ENCODE results near the gene SLPI.

The SLPI gene

DNA sequence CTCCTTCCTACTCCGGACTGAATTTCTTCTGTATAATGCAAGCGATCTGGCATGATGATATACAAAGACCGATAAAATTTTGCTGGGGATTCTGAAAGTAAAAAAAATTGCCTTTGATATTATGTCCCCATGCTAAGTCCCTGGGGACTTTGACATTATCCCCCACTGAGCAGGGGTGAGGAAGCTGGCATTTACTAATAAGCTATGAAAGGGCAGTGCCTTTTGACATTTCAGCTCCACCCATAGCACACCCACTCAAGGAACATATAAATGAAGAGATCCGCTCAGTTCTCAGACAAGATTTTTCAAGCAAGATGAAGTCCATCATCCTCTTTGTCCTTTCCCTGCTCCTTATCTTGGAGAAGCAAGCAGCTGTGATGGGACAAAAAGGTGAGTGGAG lies 33.3 kb downstream of the SLPI start, which contains the start of gene SEMG2:
TSS of gene SEMG2 (plus strand) at position 298 of the 400 bp plus-strand sequence. CDS start at position 315, 17 bp downstream.
- TF ChIP-seq, protein P1, sequence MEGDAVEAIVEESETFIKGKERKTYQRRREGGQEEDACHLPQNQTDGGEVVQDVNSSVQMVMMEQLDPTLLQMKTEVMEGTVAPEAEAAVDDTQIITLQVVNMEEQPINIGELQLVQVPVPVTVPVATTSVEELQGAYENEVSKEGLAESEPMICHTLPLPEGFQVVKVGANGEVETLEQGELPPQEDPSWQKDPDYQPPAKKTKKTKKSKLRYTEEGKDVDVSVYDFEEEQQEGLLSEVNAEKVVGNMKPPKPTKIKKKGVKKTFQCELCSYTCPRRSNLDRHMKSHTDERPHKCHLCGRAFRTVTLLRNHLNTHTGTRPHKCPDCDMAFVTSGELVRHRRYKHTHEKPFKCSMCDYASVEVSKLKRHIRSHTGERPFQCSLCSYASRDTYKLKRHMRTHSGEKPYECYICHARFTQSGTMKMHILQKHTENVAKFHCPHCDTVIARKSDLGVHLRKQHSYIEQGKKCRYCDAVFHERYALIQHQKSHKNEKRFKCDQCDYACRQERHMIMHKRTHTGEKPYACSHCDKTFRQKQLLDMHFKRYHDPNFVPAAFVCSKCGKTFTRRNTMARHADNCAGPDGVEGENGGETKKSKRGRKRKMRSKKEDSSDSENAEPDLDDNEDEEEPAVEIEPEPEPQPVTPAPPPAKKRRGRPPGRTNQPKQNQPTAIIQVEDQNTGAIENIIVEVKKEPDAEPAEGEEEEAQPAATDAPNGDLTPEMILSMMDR (IDR thresholded peaks at IDR 0.05; ENCODE audit: low read depth, low read length, missing control alignments) = no peak

GRCh38 chr20:45218636-45219035 lies 35.7 kb downstream of the SLPI start:
- H3K4me3 ChIP-seq (ENCODE audit: low read depth, low read length) = no peak overlapping the region
- TF ChIP-seq, protein P1 (IDR thresholded peaks at IDR 0.05; ENCODE audit: low read depth, low read length, missing control alignments) = no peak
- DNase-seq (ENCODE audit: low read depth) = no peak

More for the DNA sequence above, 33.3 kb downstream of the SLPI start, which contains the start of gene SEMG2:
- no peak within 1 kb of the TSS for H3K4me3 ChIP-seq (ENCODE audit: low read depth, low read length)
- no peak for DNase-seq (ENCODE audit: low read depth)

GRCh38 chr20:45218124-45218523 lies 36.2 kb downstream of the SLPI start:
- TF ChIP-seq, protein P1 (IDR thresholded peaks at IDR 0.05; ENCODE audit: low read depth, low read length, missing control alignments) = no peak
- no peak for DNase-seq (ENCODE audit: low read depth)
- H3K4me3 ChIP-seq (ENCODE audit: low read depth, low read length) = no peak overlapping the region

DNA sequence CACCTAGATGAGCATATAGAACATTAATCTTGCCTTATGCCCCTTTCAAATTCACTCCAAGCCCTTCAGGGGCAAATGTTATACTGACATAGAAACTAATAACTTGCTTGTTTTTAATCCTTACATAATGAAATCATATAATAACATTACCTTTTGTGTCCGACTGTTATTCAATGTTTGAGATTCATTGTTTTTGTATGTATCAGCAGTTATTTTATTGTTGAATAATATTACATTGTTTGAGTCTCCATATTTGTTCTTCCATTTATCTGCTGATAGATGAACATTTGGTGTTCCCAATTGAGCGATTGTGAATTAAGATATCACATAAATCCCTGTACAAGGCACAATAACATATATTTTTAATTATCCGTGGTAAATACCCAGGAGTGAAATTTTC lies 41.5 kb downstream of the SLPI start:
- DNase-seq (ENCODE audit: low read depth) = no peak
- H3K4me3 ChIP-seq (ENCODE audit: low read depth, low read length) = no peak overlapping the region
- TF ChIP-seq, protein P1 (IDR thresholded peaks at IDR 0.05; ENCODE audit: low read depth, low read length, missing control alignments) = no peak

DNA sequence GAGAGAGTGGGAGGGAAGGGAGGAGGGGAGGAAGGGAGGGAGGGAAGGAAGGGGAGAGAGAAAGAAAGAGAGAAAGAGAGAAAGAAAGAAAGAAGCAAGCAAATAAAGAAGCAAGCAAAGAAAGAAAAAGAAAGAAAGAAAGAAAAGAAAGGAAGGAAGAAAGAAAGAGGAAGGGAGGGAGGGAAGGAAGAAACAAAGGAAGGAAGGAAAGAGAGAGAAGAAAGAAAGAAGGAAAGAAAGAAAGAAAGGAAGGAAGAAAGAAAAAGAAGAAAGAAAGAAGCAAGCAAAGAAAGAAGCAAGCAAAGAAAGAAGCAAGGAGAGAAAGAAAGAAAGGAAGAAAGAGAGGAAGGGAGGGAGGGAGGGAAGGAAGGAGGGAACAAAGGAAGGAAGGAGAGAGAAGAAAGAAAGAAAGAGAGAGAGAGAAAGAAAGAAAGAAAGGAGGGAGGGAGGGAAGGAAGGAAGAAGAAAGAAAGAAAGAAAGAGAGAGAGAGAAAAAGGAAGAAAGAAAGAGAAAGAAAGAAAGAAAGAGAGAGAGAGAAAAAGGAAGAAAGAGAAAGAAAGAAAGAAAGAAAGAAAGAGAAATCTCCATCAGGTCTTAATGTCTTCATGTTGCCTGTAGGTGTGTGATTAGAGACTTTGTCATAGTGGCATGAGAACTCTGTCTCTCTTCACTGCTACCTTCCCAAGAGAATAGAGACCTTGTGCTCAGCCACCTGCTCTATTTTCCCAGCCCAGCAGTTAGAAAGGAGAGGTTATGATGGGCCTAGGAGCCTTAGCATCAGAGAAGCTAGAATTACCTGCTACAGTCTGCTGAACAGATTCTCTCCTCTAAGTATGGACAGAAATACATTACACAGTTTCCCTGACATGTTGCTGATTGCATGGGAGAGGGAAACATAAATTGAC lies 42.5 kb downstream of the SLPI start:
- H3K4me3 ChIP-seq (ENCODE audit: low read depth, low read length) = no peak overlapping the region
- no peak for DNase-seq (ENCODE audit: low read depth)
- TF ChIP-seq, protein P1 (IDR thresholded peaks at IDR 0.05; ENCODE audit: low read depth, low read length, missing control alignments) = no peak

GRCh38 chr20:45209924-45210323 lies 44.4 kb downstream of the SLPI start:
- no peak for DNase-seq (ENCODE audit: low read depth)
- TF ChIP-seq, protein P1 (IDR thresholded peaks at IDR 0.05; ENCODE audit: low read depth, low read length, missing control alignments) = no peak
- H3K4me3 ChIP-seq (ENCODE audit: low read depth, low read length) = no peak overlapping the region

Data from GM12864 (cell line).